Midbrain (tissue), 1 donor: ENCODE data around the gene GCKR.
"Not testable (repeated sequence)": the region's sequence is repeated elsewhere in the genome, so short reads cannot be mapped to it uniquely, and the experiment has no call there.

Experiments used
- DNase-seq: peaks from one replicate; lab custom pipeline; 2025; lab: John Stamatoyannopoulos, UW

The GCKR gene

DNA sequence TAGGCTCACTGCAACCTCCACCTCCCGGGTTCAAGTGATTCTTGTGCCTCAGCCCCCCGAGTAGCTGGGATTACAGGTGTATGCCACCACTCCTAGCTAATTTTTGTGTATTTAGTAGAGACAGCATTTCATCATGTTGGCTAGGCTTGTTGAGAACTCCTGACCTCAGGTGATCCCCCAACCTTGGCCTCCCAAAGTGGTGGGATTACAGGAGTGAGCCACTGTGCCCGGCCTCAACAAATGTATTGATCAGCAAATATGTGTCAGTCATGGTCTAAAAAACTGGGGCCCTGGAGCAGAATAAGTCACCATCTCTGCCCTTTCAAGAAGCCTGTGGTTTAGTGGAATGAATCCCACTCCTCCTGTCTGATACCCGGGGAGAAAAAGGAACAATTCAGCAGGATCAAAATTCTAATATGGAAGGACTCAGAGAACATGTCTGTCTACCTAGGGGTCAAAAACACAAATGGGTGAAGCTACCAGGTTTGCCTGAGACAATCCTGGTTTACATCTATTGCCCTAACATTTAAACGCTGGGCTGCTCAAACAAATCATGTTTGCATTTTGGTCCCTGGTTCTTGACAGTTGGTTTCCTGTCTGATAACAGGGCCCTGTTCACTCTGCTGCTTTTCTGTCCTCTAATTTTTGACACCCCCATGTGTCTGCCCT, 21.6 kb downstream of the GCKR start:
- DNase-seq, result no peak

GRCh38 chr2:27518782-27519113, 22.1 kb downstream of the GCKR start:
- DNase-seq, result no peak

- DNase-seq, result no peak
Measured at GRCh38 chr2:27520316-27520715, 23.7 kb downstream of the GCKR start.

DNA sequence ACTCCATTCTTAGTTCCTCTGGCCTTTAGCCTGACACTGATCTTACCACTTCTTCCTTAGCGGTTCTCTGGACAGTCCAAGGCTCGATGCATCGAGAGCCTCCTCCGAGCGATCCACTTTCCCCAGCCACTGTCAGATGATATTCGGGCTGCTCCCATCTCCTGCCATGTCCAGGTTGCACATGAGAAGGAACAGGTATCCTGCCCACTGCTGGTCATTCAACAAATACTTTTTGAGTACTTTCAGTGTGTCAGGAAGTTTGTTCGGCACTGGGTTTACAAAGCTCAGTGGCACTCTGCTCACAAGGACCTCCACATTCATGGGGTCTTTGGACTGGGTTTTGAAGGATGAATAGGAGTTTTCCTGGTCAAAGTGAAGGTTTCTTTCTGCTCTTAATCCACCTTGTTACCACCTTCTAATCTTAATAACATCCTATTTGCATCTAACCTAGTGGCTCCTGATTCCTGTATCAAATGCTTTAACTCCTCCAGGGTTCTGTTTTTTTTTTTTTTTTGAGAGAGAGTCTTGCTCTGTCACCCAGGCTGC, 25.8 kb downstream of the GCKR start:
- no peak for DNase-seq

DNA sequence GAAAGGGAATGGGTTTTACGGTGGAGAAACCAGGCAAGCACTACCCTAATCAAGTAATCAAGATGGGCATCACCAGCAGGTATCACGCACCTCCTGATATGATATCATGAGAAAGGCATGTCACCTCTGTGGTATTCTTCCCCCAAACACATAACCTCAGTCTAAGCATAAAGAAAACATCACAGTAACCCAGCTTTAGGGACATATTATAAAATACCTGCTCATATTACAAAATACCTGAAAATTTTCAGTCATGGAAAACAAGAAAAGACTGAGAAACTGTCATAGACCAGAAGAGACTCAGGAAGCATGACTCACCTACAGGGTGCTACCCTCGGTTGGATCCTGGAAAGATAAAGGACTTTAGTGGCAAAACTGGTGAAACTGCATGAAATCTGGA, 30.5 kb downstream of the GCKR start:
- DNase-seq, result no peak

- DNase-seq, result no peak
Measured at GRCh38 chr2:27531983-27532382, 35.3 kb downstream of the GCKR start.

DNA sequence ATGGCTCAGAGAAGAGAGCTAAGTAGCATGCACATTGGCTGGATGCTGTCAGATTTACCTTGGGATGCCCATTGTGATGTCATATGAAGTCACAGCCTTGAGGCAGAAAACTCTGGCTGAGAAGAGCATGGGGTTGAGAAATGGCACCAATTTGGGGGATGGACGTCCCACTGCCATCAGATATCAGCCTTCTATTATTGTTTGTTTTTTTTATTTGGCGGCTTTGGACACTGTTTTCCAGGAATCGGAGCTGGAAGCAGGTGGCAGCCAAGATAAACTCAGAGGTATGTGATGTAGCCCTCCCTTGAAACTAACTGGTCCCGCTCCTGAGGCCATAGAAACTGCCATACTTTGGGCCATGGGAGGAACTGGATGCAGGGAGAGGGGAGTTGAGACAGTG, 40.6 kb downstream of the GCKR start:
- no peak for DNase-seq

GRCh38 chr2:27538839-27539450, 42.3 kb downstream of the GCKR start:
- not testable (repeated sequence) for DNase-seq

- not testable (repeated sequence) for DNase-seq
Measured at GRCh38 chr2:27539649-27540048, 43.0 kb downstream of the GCKR start.

- no peak for DNase-seq
Measured at GRCh38 chr2:27544143-27544821, 47.6 kb downstream of the GCKR start.

GRCh38 chr2:27545348-27546141, 48.9 kb downstream of the GCKR start:
- no peak for DNase-seq

DNA sequence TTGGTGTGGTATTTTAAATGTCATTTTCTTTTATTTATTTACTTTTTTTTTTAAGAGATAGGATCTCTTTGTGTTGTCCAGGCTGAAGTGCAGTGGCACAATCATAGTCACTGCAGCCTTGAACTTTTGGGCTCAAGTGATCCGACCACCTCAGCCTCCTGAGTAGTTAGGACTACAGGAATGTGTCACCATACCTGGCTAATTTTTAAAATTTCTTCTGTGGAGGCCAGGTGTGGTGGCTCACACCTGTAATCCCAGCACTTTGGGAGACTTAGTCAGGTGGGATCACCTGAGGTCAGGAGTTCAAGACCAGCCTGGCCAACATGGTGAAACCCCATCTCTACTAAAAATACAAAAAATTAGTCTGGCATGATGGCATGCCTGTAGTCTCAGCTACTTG, 52.7 kb downstream of the GCKR start:
- DNase-seq, result no peak

DNA sequence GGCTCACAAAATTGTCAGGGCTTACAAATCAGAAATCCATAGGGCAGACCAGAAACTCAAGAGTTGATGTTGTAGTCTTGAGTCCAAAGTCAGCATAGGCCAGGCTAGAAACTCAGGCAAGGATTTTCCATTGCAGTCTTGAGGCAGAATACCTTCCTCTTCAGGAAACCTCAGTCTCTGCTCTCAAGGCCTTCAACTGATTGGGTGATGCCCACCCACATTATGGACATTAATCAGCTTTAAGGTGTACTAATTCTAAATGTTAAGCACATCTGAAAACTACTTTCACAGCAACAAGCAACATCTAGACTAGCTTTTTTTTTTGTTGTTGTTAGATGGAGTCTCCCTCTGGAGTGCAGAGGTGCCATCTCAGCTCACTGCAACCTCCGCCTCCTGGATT, 54.9 kb downstream of the GCKR start:
- no peak for DNase-seq

DNA sequence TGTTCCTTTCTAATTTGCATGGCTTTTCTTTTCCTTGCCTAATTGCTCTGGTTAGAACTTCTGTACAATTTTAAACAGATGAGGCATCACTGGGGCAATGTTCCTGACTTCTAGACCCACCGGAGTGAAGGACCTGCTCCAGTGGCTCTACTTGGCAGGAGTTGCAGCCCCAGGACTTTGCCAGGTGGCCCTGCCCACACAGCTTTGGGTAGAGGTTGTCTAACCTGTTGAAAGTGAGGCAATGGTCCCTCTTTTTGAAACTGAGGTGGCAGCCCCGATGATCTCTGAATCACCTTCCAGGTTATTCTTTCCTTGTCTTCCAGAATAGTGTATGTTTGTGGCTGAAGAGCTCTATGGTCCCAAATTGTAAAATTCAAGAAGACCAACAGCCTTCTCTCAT, 56.3 kb downstream of the GCKR start:
- DNase-seq, result no peak

- not testable (repeated sequence) for DNase-seq
Measured at GRCh38 chr2:27554451-27554850, 57.8 kb downstream of the GCKR start.

GRCh38 chr2:27559228-27559627, 62.6 kb downstream of the GCKR start:
- no peak for DNase-seq

- no peak for DNase-seq
Measured at GRCh38 chr2:27561060-27561459, 64.4 kb downstream of the GCKR start.

GRCh38 chr2:27566628-27567027, 70.0 kb downstream of the GCKR start:
- DNase-seq, result no peak

GRCh38 chr2:27569398-27569797, 72.8 kb downstream of the GCKR start:
- DNase-seq, result no peak

DNA sequence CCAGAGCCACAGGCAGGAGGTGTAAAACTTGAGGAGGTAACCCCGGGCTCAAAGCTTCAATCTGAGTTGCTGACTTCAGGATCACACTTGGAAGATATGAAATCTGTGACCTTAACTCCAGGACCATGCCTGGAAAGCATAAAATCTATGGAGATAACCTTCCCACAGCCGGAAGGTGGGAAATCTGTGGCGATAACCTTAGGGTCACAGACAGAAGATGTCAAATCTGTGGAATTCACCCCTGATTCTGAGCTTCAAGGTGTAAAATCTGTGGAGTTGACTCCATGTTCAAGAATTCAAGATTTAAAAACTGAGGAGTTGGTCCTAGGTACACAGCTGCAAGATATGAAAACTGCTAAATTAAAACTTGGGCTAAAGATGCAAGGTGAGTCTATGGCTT, 74.6 kb downstream of the GCKR start:
- DNase-seq, result no peak

DNA sequence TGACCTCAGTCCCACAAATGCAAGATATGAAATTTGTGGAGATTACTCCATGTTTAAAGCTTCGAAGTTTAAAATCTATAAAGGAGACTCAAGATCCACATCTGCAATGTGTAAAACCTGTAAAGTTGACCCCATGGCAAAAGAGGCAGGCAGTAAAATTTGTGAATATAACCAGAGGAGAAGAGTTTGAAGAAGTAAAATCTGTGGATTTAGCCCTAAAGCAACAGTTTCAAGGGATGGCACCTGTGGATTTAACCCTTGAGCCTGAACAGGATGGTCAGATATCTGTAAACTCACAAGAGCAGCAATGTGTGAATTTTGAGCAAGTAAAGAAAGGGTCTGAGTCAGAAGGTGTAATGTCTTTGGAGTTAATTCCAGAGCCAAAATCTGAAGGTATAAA, 75.0 kb downstream of the GCKR start:
- no peak for DNase-seq

DNA sequence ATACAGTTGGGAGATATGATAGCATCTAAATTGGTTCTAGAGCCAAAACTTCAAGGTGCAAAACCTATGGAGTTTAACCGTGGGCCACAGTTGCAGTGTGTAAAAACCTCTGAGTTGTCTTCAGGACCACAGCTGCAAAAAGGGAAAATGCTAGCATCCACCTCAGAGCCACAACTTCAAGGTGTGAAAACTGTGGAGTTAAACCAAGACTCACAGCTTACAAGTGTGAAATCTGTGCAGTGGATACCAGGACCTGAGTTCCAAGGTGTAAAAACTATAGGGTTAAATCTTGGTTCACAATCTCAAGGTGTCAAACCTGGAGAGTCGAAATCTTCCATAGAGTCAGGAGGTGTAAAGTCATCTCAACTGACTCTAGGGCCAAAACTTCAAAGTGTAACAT, 75.8 kb downstream of the GCKR start:
- DNase-seq, result no peak
